Fibroblast of mammary gland (primary cell): ENCODE results near the gene RPS14.

Experiments
- DNase-seq: peaks from one replicate; pipeline ENCODE4 v3.0.0-alpha.2; 2010; ENCODE audit warnings: low read depth
- H3K4me3 ChIP-seq: 2 replicates; pipeline ENCODE4 v1.5.1; 2011; ENCODE audit warnings: low read depth, mild to moderate bottlenecking, low read length, moderate library complexity; ENCODE audit not compliant: control insufficient read depth
- TF ChIP-seq, protein P1 (sequence below): conservative IDR thresholded peaks from 2 replicates; pipeline ENCODE4 v1.5.1; 2011; ENCODE audit warnings: low read depth, low read length, inconsistent platforms; ENCODE audit not compliant: control insufficient read depth, insufficient read depth

The RPS14 gene

DNA sequence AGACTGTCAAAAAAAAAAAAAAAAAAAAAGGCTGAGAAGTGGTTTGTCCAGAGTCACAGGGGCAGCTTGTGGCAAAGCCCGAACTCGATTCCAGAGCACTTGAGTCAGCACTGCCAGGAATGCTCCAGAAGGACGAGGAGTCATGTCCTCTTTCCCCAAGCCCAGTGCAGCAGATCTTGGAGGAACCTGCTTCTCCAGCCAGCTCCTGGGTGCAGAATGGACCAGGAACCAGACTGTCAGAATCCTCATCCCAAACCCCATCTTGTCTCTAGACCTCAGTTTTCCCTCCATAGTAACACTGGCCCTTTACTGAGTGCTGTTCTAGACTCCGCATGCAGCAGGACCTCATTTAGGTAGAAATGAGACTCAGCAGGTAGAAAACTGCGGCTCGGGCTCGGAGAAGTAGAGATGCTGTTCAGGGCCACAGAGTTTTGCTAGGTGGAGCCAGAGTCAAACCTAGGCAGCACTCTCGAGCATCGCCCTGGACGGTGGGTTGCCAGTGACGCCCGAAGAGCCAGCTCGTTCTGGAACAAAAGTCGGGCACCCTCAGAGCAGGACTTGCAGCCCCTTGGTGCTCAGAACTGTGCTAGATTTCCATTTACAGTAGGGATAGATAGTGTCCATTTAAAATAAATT, 52.3 kb downstream of the RPS14 start:
- TF ChIP-seq, protein P1, sequence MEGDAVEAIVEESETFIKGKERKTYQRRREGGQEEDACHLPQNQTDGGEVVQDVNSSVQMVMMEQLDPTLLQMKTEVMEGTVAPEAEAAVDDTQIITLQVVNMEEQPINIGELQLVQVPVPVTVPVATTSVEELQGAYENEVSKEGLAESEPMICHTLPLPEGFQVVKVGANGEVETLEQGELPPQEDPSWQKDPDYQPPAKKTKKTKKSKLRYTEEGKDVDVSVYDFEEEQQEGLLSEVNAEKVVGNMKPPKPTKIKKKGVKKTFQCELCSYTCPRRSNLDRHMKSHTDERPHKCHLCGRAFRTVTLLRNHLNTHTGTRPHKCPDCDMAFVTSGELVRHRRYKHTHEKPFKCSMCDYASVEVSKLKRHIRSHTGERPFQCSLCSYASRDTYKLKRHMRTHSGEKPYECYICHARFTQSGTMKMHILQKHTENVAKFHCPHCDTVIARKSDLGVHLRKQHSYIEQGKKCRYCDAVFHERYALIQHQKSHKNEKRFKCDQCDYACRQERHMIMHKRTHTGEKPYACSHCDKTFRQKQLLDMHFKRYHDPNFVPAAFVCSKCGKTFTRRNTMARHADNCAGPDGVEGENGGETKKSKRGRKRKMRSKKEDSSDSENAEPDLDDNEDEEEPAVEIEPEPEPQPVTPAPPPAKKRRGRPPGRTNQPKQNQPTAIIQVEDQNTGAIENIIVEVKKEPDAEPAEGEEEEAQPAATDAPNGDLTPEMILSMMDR = no peak
- H3K4me3 ChIP-seq = no peak overlapping the region
- DNase-seq = peak; percentile 46

DNA sequence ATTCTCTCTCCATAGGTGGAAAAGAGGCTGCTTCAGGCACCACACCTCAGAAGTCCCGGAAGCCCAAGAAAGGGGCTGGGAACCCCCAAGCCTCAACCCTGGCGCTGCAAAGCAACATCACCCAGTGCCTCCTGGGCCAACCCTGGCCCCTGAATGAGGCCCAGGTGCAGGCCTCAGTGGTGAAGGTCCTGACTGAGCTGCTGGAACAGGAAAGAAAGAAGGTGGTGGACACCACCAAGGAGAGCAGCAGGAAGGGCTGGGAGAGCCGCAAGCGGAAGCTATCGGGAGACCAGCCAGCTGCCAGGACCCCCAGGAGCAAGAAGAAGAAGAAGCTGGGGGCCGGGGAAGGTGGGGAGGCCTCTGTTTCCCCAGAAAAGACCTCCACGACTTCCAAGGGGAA, 53.3 kb downstream of the RPS14 start:
- H3K4me3 ChIP-seq = no peak overlapping the region
- no peak for DNase-seq
- TF ChIP-seq, protein P1 = no peak

DNA sequence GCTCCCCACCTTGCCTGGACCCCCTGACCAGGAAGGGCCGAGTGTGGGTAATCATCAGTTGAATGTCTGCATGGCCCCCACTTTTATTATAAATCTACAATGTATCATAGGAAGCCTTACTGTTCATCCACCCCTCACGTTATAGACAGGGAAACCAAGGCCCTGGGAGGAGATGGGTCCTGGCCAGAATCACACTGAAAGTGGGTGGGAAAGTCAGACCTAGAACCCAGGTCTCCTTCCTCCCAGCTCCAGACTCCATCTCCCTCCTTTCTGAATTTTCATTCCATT, 53.9 kb downstream of the RPS14 start:
- TF ChIP-seq, protein P1 = no peak
- no peak for DNase-seq
- H3K4me3 ChIP-seq = no peak overlapping the region

DNA sequence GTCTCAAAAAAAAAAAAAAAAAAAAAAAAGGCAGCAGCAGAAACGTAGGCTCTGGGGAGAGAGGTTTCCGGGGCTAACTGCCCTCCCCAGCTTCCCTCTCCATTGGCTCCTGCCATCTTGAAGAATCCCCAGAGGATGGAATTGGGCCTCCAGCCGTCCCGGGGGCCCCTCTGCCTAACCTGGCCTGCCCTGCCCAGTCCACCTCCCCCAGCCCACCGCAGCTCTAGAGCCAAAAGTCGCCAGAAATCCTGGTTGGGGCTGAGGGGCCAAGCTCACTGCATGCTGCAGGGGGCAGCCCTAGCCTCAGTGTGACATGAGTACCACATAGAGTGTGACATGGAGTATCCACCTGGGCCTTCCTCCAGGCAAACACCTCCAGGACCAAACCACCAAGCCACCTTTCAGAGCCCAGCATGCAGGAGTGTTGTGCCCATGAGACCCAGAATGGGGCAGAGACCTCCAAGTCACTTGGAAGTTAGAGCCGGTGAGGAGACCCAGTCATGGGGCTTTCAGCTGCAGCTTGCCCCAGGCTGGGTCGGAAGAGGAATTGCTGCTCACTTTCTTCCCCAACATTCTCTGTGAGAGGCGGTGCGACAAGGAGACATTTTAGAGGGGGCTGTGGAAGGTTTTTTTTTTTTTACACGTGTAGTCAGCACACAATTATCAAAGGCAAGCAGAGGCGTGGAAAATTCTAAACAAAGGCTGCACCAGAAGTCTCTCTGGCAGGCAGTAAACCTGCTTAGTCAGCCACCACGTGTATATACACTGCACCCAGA, 54.4 kb downstream of the RPS14 start:
- DNase-seq = no peak
- no peak overlapping the region for H3K4me3 ChIP-seq
- TF ChIP-seq, protein P1 = no peak

DNA sequence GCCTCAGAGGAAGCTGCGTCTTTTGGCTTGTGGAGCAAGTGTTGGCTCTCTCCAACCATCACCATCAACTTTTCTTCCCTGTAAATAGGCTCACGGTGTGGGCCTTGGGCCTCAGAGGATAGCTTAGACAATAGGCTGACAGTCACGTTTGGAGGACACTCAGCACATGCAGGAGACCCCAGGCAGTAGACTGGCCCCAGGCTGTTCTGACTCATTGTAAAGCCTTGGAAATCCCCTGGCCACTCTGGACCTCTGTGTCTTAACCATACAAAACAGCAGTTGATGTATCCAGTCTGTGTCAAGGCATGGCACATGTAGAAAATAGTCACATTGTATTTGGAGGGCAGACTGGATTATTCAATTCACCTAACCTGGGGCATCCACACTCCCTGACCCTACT, 55.4 kb downstream of the RPS14 start:
- TF ChIP-seq, protein P1 = no peak
- DNase-seq = no peak
- no peak overlapping the region for H3K4me3 ChIP-seq

DNA sequence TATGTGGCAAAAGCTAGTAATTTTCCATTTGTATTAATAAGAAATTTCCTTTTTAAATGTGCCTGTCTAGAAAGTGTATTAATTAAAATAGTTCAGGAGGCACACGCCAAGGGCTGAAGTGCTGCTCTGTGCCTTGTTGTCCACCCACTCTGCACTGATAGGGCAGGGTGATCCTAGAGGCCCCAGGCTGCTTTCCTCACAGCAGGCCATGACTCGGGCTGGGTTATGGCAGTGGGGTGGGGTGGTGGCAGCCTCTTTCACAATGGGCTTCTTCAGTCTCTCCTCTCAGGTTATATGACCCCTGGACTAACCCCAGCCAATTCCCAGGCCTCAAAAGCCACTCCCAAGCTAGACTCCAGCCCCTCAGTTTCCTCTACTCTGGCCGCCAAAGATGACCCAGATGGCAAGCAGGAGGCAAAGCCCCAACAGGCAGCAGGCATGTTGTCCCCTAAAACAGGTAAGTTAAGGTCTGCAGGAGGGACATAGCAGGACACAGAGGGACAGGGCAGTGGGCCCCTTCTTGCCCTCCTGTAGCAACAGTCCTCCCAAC, 56.4 kb downstream of the RPS14 start:
- H3K4me3 ChIP-seq = no peak overlapping the region
- no peak for DNase-seq
- TF ChIP-seq, protein P1 = no peak

DNA sequence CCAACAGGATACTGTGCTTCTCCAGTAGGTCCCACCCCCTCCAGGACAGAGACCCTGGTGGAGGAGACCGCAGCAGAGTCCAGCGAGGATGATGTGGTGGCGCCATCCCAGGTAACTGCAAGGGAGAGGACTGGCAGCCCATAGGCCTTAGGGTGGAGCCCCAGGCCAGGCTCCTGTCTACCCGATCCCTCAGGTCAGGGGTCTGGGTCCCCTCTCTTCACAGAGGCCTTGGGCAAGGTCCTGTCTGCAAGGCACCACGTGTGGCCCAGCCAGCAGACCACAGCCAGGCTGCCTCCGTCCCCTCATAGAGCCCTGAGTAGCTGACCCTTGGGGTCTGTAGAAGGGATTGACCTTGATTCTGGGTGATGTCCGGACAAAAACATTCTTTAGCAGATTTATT, 56.9 kb downstream of the RPS14 start:
- TF ChIP-seq, protein P1 = no peak
- DNase-seq = no peak
- no peak overlapping the region for H3K4me3 ChIP-seq
